NB4 (cell line): ENCODE measurements around the gene EHMT1.

Experiments used
- MAX ChIP-seq: IDR thresholded peaks from 2 replicates; pipeline ENCODE4 v1.6.1; 2011; ENCODE audit warnings: low read depth, low read length
- MYC ChIP-seq: IDR thresholded peaks from 2 replicates; pipeline ENCODE4 v1.6.1; 2011; ENCODE audit warnings: low read depth, low read length
- POLR2A ChIP-seq: IDR thresholded peaks from 2 replicates; pipeline ENCODE4 v1.6.1; 2011; ENCODE audit warnings: mild to moderate bottlenecking; ENCODE audit not compliant: insufficient read length; ENCODE audit errors: extremely low read depth

- TF ChIP-seq MAX, result no peak
- TF ChIP-seq MYC, result no peak
- no peak for TF ChIP-seq POLR2A
These were observed 199.5 kb downstream of the EHMT1 start for GRCh38 chr9:137818286-137818685.
